Keratinocyte (primary cell): ENCODE measurements around the gene HPSE2. TPM values are rescaled to one million over a fixed set of nuclear protein-coding genes. Genes with fewer than 3 reads are reported as not detected.

Source experiments
- DNase-seq: peaks from one replicate; pipeline ENCODE4 v3.0.0-alpha.2; 2011; ENCODE audit warnings: low read depth, missing footprints, low spot score
- FAIRE-seq: peaks from 2 replicates; lab custom pipeline; 2011; peaks lifted over from hg19 to GRCh38; lab: Jason Lieb, UNC
- H2AFZ ChIP-seq: 2 replicates; pipeline ENCODE4 v1.6.0; 2012; ENCODE audit warnings: low read length, control low read depth, inconsistent platforms; ENCODE audit not compliant: control insufficient read depth
- H3K27ac ChIP-seq: 2 replicates; pipeline ENCODE4 v1.5.1; 2011; ENCODE audit warnings: low read length; ENCODE audit not compliant: control insufficient read depth, insufficient read depth
- H3K27me3 ChIP-seq: 3 replicates; pipeline ENCODE4 v1.6.0; 2011; ENCODE audit warnings: low read length; ENCODE audit not compliant: control insufficient read depth, insufficient read depth; ENCODE audit errors: extremely low read depth
- H3K36me3 ChIP-seq, 2 experiments: 2 replicates in 1 of 2; 3 replicates in 1 of 2; pipeline ENCODE4 v1.5.1; 2011; ENCODE audit warnings: low read length in 2 of 2, mild to moderate bottlenecking in 1 of 2; ENCODE audit not compliant: control insufficient read depth in 2 of 2, insufficient read depth in 2 of 2; ENCODE audit errors: extremely low read depth in 1 of 2
- H3K4me1 ChIP-seq: 3 replicates; pipeline ENCODE4 v1.5.1; 2011; ENCODE audit warnings: low read length; ENCODE audit not compliant: control insufficient read depth, insufficient read depth; ENCODE audit errors: extremely low read depth
- H3K4me2 ChIP-seq: 3 replicates; pipeline ENCODE4 v1.6.0; 2011; ENCODE audit warnings: low read depth, low read length; ENCODE audit not compliant: control insufficient read depth, insufficient read depth; ENCODE audit errors: extremely low read depth
- H3K4me3 ChIP-seq, 3 experiments: fragments of 200-600 bp in 1 of 3; sonication (generic) in 1 of 3; 2 replicates in 2 of 3; 3 replicates in 1 of 3; pipeline ENCODE4 v1.5.1; 2011 to 2016; ENCODE audit warnings: low read length in 3 of 3, mild to moderate bottlenecking in 3 of 3, control low read depth in 2 of 3, inconsistent platforms in 1 of 3, low read depth in 1 of 3, mixed read lengths in 1 of 3, mixed run types in 1 of 3, moderate library complexity in 1 of 3; ENCODE audit not compliant: control insufficient read depth in 2 of 3, insufficient read depth in 2 of 3; ENCODE audit errors: extremely low read depth in 1 of 3
- H3K79me2 ChIP-seq: 2 replicates; pipeline ENCODE4 v1.6.0; 2012; ENCODE audit warnings: low read length; ENCODE audit not compliant: control insufficient read depth, insufficient read depth
- H3K9ac ChIP-seq: 3 replicates; pipeline ENCODE4 v1.6.0; 2011; ENCODE audit warnings: low read length; ENCODE audit not compliant: control insufficient read depth, insufficient read depth; ENCODE audit errors: extremely low read depth
- H3K9me1 ChIP-seq: 3 replicates; pipeline ENCODE4 v1.6.0; 2011; ENCODE audit warnings: low read length; ENCODE audit not compliant: control insufficient read depth, insufficient read depth; ENCODE audit errors: extremely low read depth
- H3K9me3 ChIP-seq: 2 replicates; pipeline ENCODE4 v1.5.1; 2012; ENCODE audit warnings: low read depth, low read length; ENCODE audit not compliant: control insufficient read depth
- H4K20me1 ChIP-seq: 3 replicates; pipeline ENCODE4 v1.6.0; 2011; ENCODE audit warnings: low read length; ENCODE audit not compliant: control insufficient read depth, insufficient read depth; ENCODE audit errors: extremely low read depth
- CTCF ChIP-seq, 3 experiments: IDR thresholded peaks in 1 of 3; conservative IDR thresholded peaks in 1 of 3; optimal IDR thresholded peaks in 1 of 3; 2 replicates in 2 of 3; 3 replicates in 1 of 3; pipeline versions ENCODE3 to v1.5.1; 2011; ENCODE audit warnings: low read length in 3 of 3, mild to moderate bottlenecking in 3 of 3, moderate library complexity in 2 of 3, control low read depth in 1 of 3, inconsistent platforms in 1 of 3; ENCODE audit not compliant: insufficient read depth in 2 of 3; ENCODE audit errors: extremely low read depth in 1 of 3
- EZH2 ChIP-seq: IDR thresholded peaks from one replicate; pipeline ENCODE4 v1.6.1; 2012; ENCODE audit warnings: inconsistent platforms, mild to moderate bottlenecking, low read length, moderate library complexity
- dilution Hi-C: fragments of 300-500 bp; cut with MboI; formaldehyde crosslinking; loops from one replicate; pipeline ENCODE4 v1.7.0; 2020; ENCODE audit warnings: low sequenced_read_pairs; ENCODE audit not compliant: extremely low pct_ligation_motif_present
- polyA plus RNA-seq, 5 experiments: library from polyadenylated mRNA; depleted of rRNA in 3 of 5; stranded (reverse) in 3 of 5; stranded (forward) in 1 of 5; unstranded in 1 of 5; fragments of >200 nt; gene quantifications; 1 replicate in 1 of 5; 2 replicates in 3 of 5; 3 replicates in 1 of 5; pipeline versions ENCODE4 v1.2.1 to v1.2.3, GENCODE V29; 2011 to 2012; ENCODE audit warnings: missing spikeins in 2 of 5, low read depth in 1 of 5, low replicate concordance in 1 of 5

The HPSE2 gene
- polyA plus RNA-seq, 1 donor (not counting 4 experiments of a cell fraction or from before 2014, with no cell fraction given): 0.01 TPM

DNA sequence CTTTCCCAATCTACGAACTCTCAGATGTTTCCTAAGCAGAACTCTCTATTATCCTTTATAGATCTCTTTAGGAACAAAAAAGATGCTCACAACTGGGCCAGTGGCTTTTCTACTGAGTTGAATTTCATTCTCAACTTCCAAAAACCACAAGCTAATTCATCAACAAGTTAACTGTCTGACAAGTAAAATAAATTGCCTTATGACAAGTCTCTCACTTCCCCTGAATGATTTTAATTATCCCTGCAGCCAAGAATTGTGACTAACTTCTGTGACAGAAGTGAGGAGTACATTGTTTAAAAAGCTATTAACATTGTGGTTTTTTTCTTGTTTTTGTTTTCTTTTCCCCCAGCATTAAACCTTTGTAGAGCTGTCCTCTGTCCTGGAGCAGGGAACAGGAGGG, 343.1 kb downstream of the HPSE2 start:
- Histone ChIP-seq H3K9me1 (no peaks in the 10 kb centered on the region), H3K27me3 (no peaks in the 10 kb centered on the region), H3K4me1 (no peaks in the 10 kb centered on the region), H3K36me3 (no peaks in the 10 kb centered on the region), H4K20me1 (no peaks in the 10 kb centered on the region), H2AFZ (no peak overlapping the region), H3K79me2 (no peaks in the 10 kb centered on the region), H3K4me3 (no peak overlapping the region), H3K4me2 (no peak overlapping the region), H3K9ac (no peak overlapping the region), H3K9me3 (no peaks in the 10 kb centered on the region), H3K27ac (no peak overlapping the region)
- FAIRE-seq (no peak), DNase-seq (no peak)
- no peak for TF ChIP-seq EZH2
- no peak for TF ChIP-seq CTCF (optimal IDR thresholded peaks at IDR 0.05 in 1 of 3, IDR thresholded peaks at IDR 0.05 in 1 of 3, conservative IDR thresholded peaks at IDR 0.05 in 1 of 3; ENCODE audit: extremely low read depth in 1 of 3, insufficient read depth in 2 of 3, low read length in 3 of 3)
- dilution Hi-C loops: no loop called here

DNA sequence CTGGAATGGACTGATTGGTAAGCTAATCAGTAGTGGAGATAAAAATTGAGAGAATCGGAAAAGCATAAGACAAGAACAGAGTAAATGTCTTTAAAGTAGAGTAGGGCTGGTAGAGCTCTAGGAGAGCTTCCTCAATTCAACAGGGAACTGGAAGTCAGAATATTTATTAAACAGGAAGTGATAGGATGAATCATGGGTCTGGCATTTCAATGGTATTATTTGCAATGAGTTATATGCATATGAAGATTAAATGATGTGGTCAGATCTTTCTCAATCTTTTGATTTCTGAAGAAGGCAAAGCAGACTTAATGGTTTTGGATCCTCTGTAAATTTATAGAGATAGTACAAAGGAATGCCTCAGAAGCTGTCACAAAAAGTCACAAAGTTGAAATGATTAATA, 349.0 kb downstream of the HPSE2 start:
- peaks cover 3% of the 10 kb centered on the region for H3K4me1 ChIP-seq
- H3K36me3 ChIP-seq: no peaks in the 10 kb centered on the region
- H3K27ac ChIP-seq: no peak overlapping the region
- H3K27me3 ChIP-seq: no peaks in the 10 kb centered on the region
- no peak overlapping the region for H3K9ac ChIP-seq
- peak overlapping the region; percentile 56 for H2AFZ ChIP-seq
- DNase-seq (no peak), FAIRE-seq (no peak)
- no peaks in the 10 kb centered on the region for H3K9me1 ChIP-seq
- H3K9me3 ChIP-seq: no peaks in the 10 kb centered on the region
- H3K79me2 ChIP-seq: no peaks in the 10 kb centered on the region
- TF ChIP-seq EZH2 (no peak), CTCF (optimal IDR thresholded peaks at IDR 0.05 in 1 of 3, IDR thresholded peaks at IDR 0.05 in 1 of 3, conservative IDR thresholded peaks at IDR 0.05 in 1 of 3; ENCODE audit: extremely low read depth in 1 of 3, insufficient read depth in 2 of 3, low read length in 3 of 3) (no peak)
- H3K4me3 ChIP-seq: no peak overlapping the region
- dilution Hi-C loops: no loop called here
- no peaks in the 10 kb centered on the region for H4K20me1 ChIP-seq
- H3K4me2 ChIP-seq: no peak overlapping the region
